ENCODE measurements around the gene RIC1.
"Not testable (repeated sequence)": the region's sequence is repeated elsewhere in the genome, so short reads cannot be mapped to it uniquely, and the experiment has no call there.

DNA sequence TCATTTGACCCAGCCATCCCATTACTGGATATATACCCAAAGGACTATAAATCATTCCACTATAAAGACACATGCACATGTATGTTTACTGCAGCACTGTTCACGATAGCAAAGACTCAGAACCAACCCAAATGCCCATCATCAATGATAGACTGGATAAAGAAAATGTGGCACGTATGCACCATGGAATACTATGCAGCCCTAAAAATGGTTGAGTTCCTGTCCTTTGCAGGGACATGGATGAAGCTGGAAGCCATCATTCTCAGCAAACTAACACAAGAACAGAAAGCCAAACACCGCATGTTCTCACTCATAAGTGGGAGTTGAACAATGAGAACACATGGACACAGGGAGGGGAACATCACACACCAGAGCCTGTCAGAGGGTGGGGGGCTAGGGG is 154.5 kb downstream of the RIC1 start:
- not testable (repeated sequence) for TF ChIP-seq CTCF, POLR2A (IDR thresholded peaks at IDR 0.05)

All from upper lobe of left lung (tissue), 4 donors.